Measurements from ENCODE around the gene METTL27. TPM values are rescaled to one million over a fixed set of nuclear protein-coding genes. Genes with fewer than 3 reads are reported as not detected.
"Not testable (repeated sequence)": the region's sequence is repeated elsewhere in the genome, so short reads cannot be mapped to it uniquely, and the experiment has no call there.

Gene METTL27
- total and polyA plus RNA-seq, 3 experiments from 2014 or later = not detected

- Mint-ChIP-seq H3K36me3 (peaks cover 0 to 4% (median 0%) of the 10 kb centered on the region in 3 donors), H3K27me3 (peaks cover 10 to 33% of the 10 kb centered on the region in 2 donors), H3K27ac (no peak overlapping the region), H3K4me3 (no peak overlapping the region), H3K4me1 (no peaks in the 10 kb centered on the region), H3K9me3 (peaks cover 0 to 11% (median 6%) of the 10 kb centered on the region in 5 donors)
- H3K9me3 ChIP-seq (ENCODE audit: low read length) = no peaks in the 10 kb centered on the region
- no peaks in the 10 kb centered on the region for H3K27me3 ChIP-seq (ENCODE audit: insufficient read depth, low read length, poor library complexity, severe bottlenecking)
- no peaks in the 10 kb centered on the region for H3K36me3 ChIP-seq (ENCODE audit: insufficient read depth, low read length)
- DNase-seq = no peak
- H3K4me1 ChIP-seq (ENCODE audit: insufficient read depth, low read length) = no peaks in the 10 kb centered on the region
- ChIA-PET CTCF (interaction anchor here (1.5 kb wide), 1 partner anchor 42 kb away, joined by 18 read pairs; no protein-coding TSS in a partner anchor), POLR2A (no interaction called here)
- H3K4me3 ChIP-seq (ENCODE audit: low read length) = no peak overlapping the region
- H3K27ac ChIP-seq (ENCODE audit: low read depth, low read length) = no peak overlapping the region
Measured at GRCh38 chr7:73812996-73813395, 29.3 kb downstream of the METTL27 start.

GRCh38 chr7:73811760-73812168 is 30.6 kb downstream of the METTL27 start:
- no peak overlapping the region for H3K27ac Mint-ChIP-seq
- H3K27ac ChIP-seq (ENCODE audit: low read depth, low read length) = no peak overlapping the region
- H3K4me3 Mint-ChIP-seq = no peak overlapping the region
- peaks cover 10 to 28% of the 10 kb centered on the region in 2 donors for H3K27me3 Mint-ChIP-seq
- peak; percentile 10 to 67 (median 24) for DNase-seq
- no peaks in the 10 kb centered on the region for H3K9me3 ChIP-seq (ENCODE audit: low read length)
- POLR2A ChIA-PET = no interaction called here
- H3K4me1 Mint-ChIP-seq = no peaks in the 10 kb centered on the region
- H3K4me1 ChIP-seq (ENCODE audit: insufficient read depth, low read length) = no peaks in the 10 kb centered on the region
- CTCF ChIA-PET = interaction anchor here (0.8 to 1.6 kb wide), 3 partner anchors 14 to 44 kb away, joined by 3 to 18 read pairs (median 4); no protein-coding TSS in a partner anchor
- H3K36me3 ChIP-seq (ENCODE audit: insufficient read depth, low read length) = no peaks in the 10 kb centered on the region
- H3K4me3 ChIP-seq (ENCODE audit: low read length) = no peak overlapping the region
- peaks cover 0 to 11% (median 6%) of the 10 kb centered on the region in 5 donors for H3K9me3 Mint-ChIP-seq
- H3K36me3 Mint-ChIP-seq = peaks cover 0 to 4% (median 0%) of the 10 kb centered on the region in 3 donors
- H3K27me3 ChIP-seq (ENCODE audit: insufficient read depth, low read length, poor library complexity, severe bottlenecking) = no peaks in the 10 kb centered on the region

- ChIA-PET POLR2A (no interaction called here), CTCF (interaction anchor here (0.8 to 1.6 kb wide), 2 partner anchors 15 to 16 kb away, joined by 3 to 4 read pairs; no protein-coding TSS in a partner anchor)
- H3K27me3 Mint-ChIP-seq = peaks cover 10 to 26% of the 10 kb centered on the region in 2 donors
- Histone ChIP-seq H3K27ac (ENCODE audit: low read depth, low read length) (no peak overlapping the region), H3K4me3 (ENCODE audit: low read length) (no peak overlapping the region), H3K4me1 (ENCODE audit: insufficient read depth, low read length) (no peaks in the 10 kb centered on the region), H3K36me3 (ENCODE audit: insufficient read depth, low read length) (no peaks in the 10 kb centered on the region), H3K9me3 (ENCODE audit: low read length) (no peaks in the 10 kb centered on the region), H3K27me3 (ENCODE audit: insufficient read depth, low read length, poor library complexity, severe bottlenecking) (no peaks in the 10 kb centered on the region)
- no peak overlapping the region for H3K4me3 Mint-ChIP-seq
- H3K4me1 Mint-ChIP-seq = no peaks in the 10 kb centered on the region
- H3K36me3 Mint-ChIP-seq = peaks cover 0 to 4% (median 0%) of the 10 kb centered on the region in 3 donors
- no peak for DNase-seq
- peaks cover 0 to 11% (median 6%) of the 10 kb centered on the region in 5 donors for H3K9me3 Mint-ChIP-seq
- H3K27ac Mint-ChIP-seq = no peak overlapping the region
Measured at GRCh38 chr7:73810998-73811360, 31.3 kb downstream of the METTL27 start.

- Histone ChIP-seq H3K27ac (ENCODE audit: low read depth, low read length) (no peak overlapping the region), H3K27me3 (ENCODE audit: insufficient read depth, low read length, poor library complexity, severe bottlenecking) (no peaks in the 10 kb centered on the region), H3K4me3 (ENCODE audit: low read length) (no peak overlapping the region), H3K4me1 (ENCODE audit: insufficient read depth, low read length) (no peaks in the 10 kb centered on the region), H3K36me3 (ENCODE audit: insufficient read depth, low read length) (no peaks in the 10 kb centered on the region), H3K9me3 (ENCODE audit: low read length) (no peaks in the 10 kb centered on the region)
- Mint-ChIP-seq H3K36me3 (peaks cover 0 to 3% (median under 1%) of the 10 kb centered on the region in 3 donors), H3K27ac (no peak overlapping the region), H3K4me3 (no peak overlapping the region), H3K9me3 (peaks cover 0 to 11% (median 6%) of the 10 kb centered on the region in 5 donors), H3K4me1 (no peaks in the 10 kb centered on the region), H3K27me3 (peaks cover 11 to 25% of the 10 kb centered on the region in 2 donors)
- CTCF ChIA-PET = no interaction called here
- POLR2A ChIA-PET = no interaction called here
- DNase-seq = no peak
Measured at GRCh38 chr7:73809467-73809951, 32.8 kb downstream of the METTL27 start.

- peaks cover 9 to 12% of the 10 kb centered on the region in 2 donors for H3K27me3 Mint-ChIP-seq
- H3K27ac Mint-ChIP-seq = no peak overlapping the region
- POLR2A ChIA-PET = no interaction called here
- DNase-seq = no peak
- Histone ChIP-seq H3K27me3 (ENCODE audit: insufficient read depth, low read length, poor library complexity, severe bottlenecking) (no peaks in the 10 kb centered on the region), H3K27ac (ENCODE audit: low read depth, low read length) (no peak overlapping the region), H3K36me3 (ENCODE audit: insufficient read depth, low read length) (no peaks in the 10 kb centered on the region), H3K4me1 (ENCODE audit: insufficient read depth, low read length) (no peaks in the 10 kb centered on the region), H3K9me3 (ENCODE audit: low read length) (no peaks in the 10 kb centered on the region), H3K4me3 (ENCODE audit: low read length) (no peak overlapping the region)
- no peaks in the 10 kb centered on the region for H3K9me3 Mint-ChIP-seq
- CTCF ChIA-PET = no interaction called here
- H3K36me3 Mint-ChIP-seq = peaks cover 0 to 1% (median 0%) of the 10 kb centered on the region in 3 donors
- no peak overlapping the region for H3K4me3 Mint-ChIP-seq
- H3K4me1 Mint-ChIP-seq = no peaks in the 10 kb centered on the region
Measured at GRCh38 chr7:73802459-73802858, 39.9 kb downstream of the METTL27 start.

- Histone ChIP-seq H3K27ac (ENCODE audit: low read depth, low read length) (no peak overlapping the region), H3K4me3 (ENCODE audit: low read length) (no peak overlapping the region), H3K36me3 (ENCODE audit: insufficient read depth, low read length) (no peaks in the 10 kb centered on the region), H3K27me3 (ENCODE audit: insufficient read depth, low read length, poor library complexity, severe bottlenecking) (no peaks in the 10 kb centered on the region), H3K9me3 (ENCODE audit: low read length) (no peaks in the 10 kb centered on the region), H3K4me1 (ENCODE audit: insufficient read depth, low read length) (no peaks in the 10 kb centered on the region)
- peaks cover 8 to 12% of the 10 kb centered on the region in 2 donors for H3K27me3 Mint-ChIP-seq
- DNase-seq = no peak
- H3K9me3 Mint-ChIP-seq = no peaks in the 10 kb centered on the region
- POLR2A ChIA-PET = no interaction called here
- H3K36me3 Mint-ChIP-seq = peaks cover 0 to 1% (median 0%) of the 10 kb centered on the region in 3 donors
- H3K4me1 Mint-ChIP-seq = no peaks in the 10 kb centered on the region
- H3K4me3 Mint-ChIP-seq = no peak overlapping the region
- CTCF ChIA-PET = no interaction called here
- no peak overlapping the region for H3K27ac Mint-ChIP-seq
Measured at GRCh38 chr7:73801577-73801976, 40.7 kb downstream of the METTL27 start.

- peaks cover 0 to 2% (median 0%) of the 10 kb centered on the region in 5 donors for H3K9me3 Mint-ChIP-seq
- H3K4me1 ChIP-seq (ENCODE audit: insufficient read depth, low read length) = no peaks in the 10 kb centered on the region
- H3K4me3 Mint-ChIP-seq = no peak overlapping the region
- no peak overlapping the region for H3K4me3 ChIP-seq (ENCODE audit: low read length)
- H3K9me3 ChIP-seq (ENCODE audit: low read length) = no peaks in the 10 kb centered on the region
- peaks cover 0 to under 1% (median 0%) of the 10 kb centered on the region in 3 donors for H3K36me3 Mint-ChIP-seq
- DNase-seq = no peak
- CTCF ChIA-PET = no interaction called here
- no peaks in the 10 kb centered on the region for H3K36me3 ChIP-seq (ENCODE audit: insufficient read depth, low read length)
- H3K27me3 ChIP-seq (ENCODE audit: insufficient read depth, low read length, poor library complexity, severe bottlenecking) = no peaks in the 10 kb centered on the region
- H3K4me1 Mint-ChIP-seq = no peaks in the 10 kb centered on the region
- H3K27me3 Mint-ChIP-seq = peaks cover 5 to 10% of the 10 kb centered on the region in 2 donors
- H3K27ac Mint-ChIP-seq = no peak overlapping the region
- no peak overlapping the region for H3K27ac ChIP-seq (ENCODE audit: low read depth, low read length)
- POLR2A ChIA-PET = no interaction called here
Measured at GRCh38 chr7:73799282-73800141, 42.8 kb downstream of the METTL27 start.

GRCh38 chr7:73797176-73797575 is 45.1 kb downstream of the METTL27 start:
- H3K27me3 ChIP-seq (ENCODE audit: insufficient read depth, low read length, poor library complexity, severe bottlenecking); H3K36me3 Mint-ChIP-seq; H3K36me3 ChIP-seq (ENCODE audit: insufficient read depth, low read length); H3K27ac ChIP-seq (ENCODE audit: low read depth, low read length); H3K27ac Mint-ChIP-seq; H3K4me1 Mint-ChIP-seq; POLR2A ChIA-PET; H3K4me1 ChIP-seq (ENCODE audit: insufficient read depth, low read length); H3K4me3 ChIP-seq (ENCODE audit: low read length); H3K9me3 ChIP-seq (ENCODE audit: low read length); DNase-seq; CTCF ChIA-PET; H3K9me3 Mint-ChIP-seq; H3K4me3 Mint-ChIP-seq: not testable (repeated sequence)
- peaks cover 3 to 12% of the 10 kb centered on the region in 2 donors for H3K27me3 Mint-ChIP-seq

Measured in CD8-positive, alpha-beta memory T cell (primary cell).